Sigmoid colon (tissue), 4 donors: ENCODE results near the gene GOLGA8J.

Experiments used
- EP300 ChIP-seq, 4 donors: sonication (generic); formaldehyde crosslinking; IDR thresholded peaks; one replicate each; pipeline ENCODE4 v1.6.1; 2017; ENCODE audit warnings: antibody characterized with exemption in 4 of 4
- POLR2A ChIP-seq, 2 donors: fragments of 450-650 bp; IDR thresholded peaks; one replicate each; pipeline ENCODE4 v1.6.1; 2016; ENCODE audit warnings: antibody characterized with exemption in 2 of 2, mild to moderate bottlenecking in 2 of 2, moderate library complexity in 2 of 2
- POLR2AphosphoS5 ChIP-seq, 4 donors: sonication (generic); formaldehyde crosslinking; IDR thresholded peaks; one replicate each; pipeline ENCODE4 v1.6.1; 2017; ENCODE audit warnings: antibody characterized with exemption in 4 of 4
- TF ChIP-seq, protein P1 (sequence below), 4 experiments: fragments of 450-650 bp in 3 of 4; fragments of 200-600 bp in 1 of 4; IDR thresholded peaks; one replicate each; pipeline ENCODE4 v1.5.1; 2016 to 2019; ENCODE audit warnings: antibody characterized with exemption in 4 of 4, mild to moderate bottlenecking in 3 of 4, moderate library complexity in 2 of 4

DNA sequence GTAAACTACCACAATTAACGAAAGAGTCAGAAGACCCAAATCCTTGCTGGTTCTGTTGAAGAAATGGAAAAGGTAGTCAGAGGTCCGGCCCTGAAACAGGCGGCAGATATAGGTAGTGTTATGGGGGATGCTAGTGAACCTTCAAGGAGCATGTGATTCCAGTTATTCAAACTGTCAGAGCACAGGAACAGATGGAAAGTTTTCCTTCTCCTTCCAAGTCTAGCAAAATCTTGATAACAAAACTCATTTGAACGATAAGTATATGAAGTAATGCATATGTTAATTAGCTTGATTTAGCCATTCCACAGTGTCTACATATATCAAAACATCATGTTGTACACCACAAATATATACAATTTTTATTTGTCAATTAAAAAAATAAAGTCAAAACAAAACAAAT lies 26.6 kb upstream of the GOLGA8J start:
- TF ChIP-seq, protein P1, sequence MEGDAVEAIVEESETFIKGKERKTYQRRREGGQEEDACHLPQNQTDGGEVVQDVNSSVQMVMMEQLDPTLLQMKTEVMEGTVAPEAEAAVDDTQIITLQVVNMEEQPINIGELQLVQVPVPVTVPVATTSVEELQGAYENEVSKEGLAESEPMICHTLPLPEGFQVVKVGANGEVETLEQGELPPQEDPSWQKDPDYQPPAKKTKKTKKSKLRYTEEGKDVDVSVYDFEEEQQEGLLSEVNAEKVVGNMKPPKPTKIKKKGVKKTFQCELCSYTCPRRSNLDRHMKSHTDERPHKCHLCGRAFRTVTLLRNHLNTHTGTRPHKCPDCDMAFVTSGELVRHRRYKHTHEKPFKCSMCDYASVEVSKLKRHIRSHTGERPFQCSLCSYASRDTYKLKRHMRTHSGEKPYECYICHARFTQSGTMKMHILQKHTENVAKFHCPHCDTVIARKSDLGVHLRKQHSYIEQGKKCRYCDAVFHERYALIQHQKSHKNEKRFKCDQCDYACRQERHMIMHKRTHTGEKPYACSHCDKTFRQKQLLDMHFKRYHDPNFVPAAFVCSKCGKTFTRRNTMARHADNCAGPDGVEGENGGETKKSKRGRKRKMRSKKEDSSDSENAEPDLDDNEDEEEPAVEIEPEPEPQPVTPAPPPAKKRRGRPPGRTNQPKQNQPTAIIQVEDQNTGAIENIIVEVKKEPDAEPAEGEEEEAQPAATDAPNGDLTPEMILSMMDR (IDR thresholded peaks at IDR 0.05) = no peak
- TF ChIP-seq EP300 (IDR thresholded peaks at IDR 0.05) (no peak), POLR2A (IDR thresholded peaks at IDR 0.05) (no peak), POLR2AphosphoS5 (IDR thresholded peaks at IDR 0.05) (no peak)
